Ishikawa (cell line): ENCODE measurements around the gene DMRTC2.

Experiments used
- EP300 ChIP-seq: IDR thresholded peaks from 2 replicates; pipeline ENCODE4 v1.6.1; 2012; ENCODE audit warnings: borderline replicate concordance
- TF ChIP-seq, protein P1 (sequence below): IDR thresholded peaks from 2 replicates; pipeline ENCODE4 v1.6.1; 2012; ENCODE audit warnings: low read depth, mild to moderate bottlenecking

DNA sequence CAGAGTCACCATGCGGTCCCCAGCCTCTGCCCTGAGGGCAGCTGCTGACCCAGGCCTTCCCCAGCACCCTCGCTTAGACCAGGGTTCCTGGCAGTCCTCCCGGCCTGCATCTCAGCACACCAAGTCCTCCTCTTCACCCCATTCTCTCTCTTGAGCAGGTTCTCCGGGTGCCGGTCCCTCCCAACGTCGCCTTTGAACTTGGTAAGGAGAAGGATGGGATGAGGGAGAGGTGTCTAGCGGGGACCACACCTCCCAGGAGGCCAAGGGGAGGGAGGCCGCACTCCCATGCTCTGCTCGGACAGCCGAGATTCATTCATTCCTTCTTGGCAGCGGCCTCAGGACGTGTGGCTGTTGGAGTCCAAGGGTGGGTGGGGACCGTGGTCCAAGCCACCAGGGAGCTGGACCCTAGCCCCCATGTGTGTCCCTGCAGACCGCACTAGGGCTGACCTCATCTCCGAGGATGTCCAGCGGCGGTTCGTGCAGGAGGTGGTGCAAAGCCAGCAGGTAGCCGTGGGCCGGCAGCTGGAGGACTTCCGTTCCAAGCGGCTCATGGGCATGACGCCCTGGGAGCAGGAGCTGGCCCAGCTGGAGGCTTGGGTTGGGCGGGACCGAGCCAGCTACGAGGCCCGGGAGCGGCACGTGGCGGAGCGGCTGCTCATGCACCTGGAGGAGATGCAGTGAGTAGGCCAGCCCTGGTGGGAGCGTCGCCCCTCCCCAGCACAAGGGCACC lies 47.5 kb downstream of the DMRTC2 start:
- TF ChIP-seq, protein P1, sequence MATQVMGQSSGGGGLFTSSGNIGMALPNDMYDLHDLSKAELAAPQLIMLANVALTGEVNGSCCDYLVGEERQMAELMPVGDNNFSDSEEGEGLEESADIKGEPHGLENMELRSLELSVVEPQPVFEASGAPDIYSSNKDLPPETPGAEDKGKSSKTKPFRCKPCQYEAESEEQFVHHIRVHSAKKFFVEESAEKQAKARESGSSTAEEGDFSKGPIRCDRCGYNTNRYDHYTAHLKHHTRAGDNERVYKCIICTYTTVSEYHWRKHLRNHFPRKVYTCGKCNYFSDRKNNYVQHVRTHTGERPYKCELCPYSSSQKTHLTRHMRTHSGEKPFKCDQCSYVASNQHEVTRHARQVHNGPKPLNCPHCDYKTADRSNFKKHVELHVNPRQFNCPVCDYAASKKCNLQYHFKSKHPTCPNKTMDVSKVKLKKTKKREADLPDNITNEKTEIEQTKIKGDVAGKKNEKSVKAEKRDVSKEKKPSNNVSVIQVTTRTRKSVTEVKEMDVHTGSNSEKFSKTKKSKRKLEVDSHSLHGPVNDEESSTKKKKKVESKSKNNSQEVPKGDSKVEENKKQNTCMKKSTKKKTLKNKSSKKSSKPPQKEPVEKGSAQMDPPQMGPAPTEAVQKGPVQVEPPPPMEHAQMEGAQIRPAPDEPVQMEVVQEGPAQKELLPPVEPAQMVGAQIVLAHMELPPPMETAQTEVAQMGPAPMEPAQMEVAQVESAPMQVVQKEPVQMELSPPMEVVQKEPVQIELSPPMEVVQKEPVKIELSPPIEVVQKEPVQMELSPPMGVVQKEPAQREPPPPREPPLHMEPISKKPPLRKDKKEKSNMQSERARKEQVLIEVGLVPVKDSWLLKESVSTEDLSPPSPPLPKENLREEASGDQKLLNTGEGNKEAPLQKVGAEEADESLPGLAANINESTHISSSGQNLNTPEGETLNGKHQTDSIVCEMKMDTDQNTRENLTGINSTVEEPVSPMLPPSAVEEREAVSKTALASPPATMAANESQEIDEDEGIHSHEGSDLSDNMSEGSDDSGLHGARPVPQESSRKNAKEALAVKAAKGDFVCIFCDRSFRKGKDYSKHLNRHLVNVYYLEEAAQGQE: no peak
- TF ChIP-seq EP300: no peak
